Vein endothelial cell (primary cell): ENCODE results near the gene COL5A3. TPM values are rescaled to one million over a fixed set of nuclear protein-coding genes. Genes with fewer than 3 reads are reported as not detected.

Experiments
- small RNA-seq: library from RNA; depleted of rRNA; stranded (forward); fragments of <200 nt; gene quantifications from one replicate; pipeline ENCODE3, GENCODE V24; 2012
- total RNA-seq: library from RNA; depleted of rRNA; stranded (reverse); fragments of >200 nt; gene quantifications from 2 replicates; pipeline ENCODE4 v1.2.3, GENCODE V29; 2012

The COL5A3 gene
- total RNA-seq: 0.67 TPM in 1 of 2 replicates, not detected in the other

GRCh38 chr19:10010247-10010691, at the start of gene COL5A3:
Gene COL5A3 (minus strand): TSS chr19:10010504. CDS start chr19:10010385, 119 bp downstream.

GRCh38 chr19:10013316-10013715, 3.0 kb upstream of the COL5A3 start, which contains the start of gene RDH8:
Gene RDH8 (plus strand): TSS chr19:10013483. CDS start chr19:10013498, 15 bp downstream.

GRCh38 chr19:9936326-9937000, 73.8 kb downstream of the COL5A3 start, which contains the start of gene OLFM2:
Gene OLFM2 (minus strand): TSS chr19:9936515. CDS start chr19:9936366, 149 bp downstream.

Small RNA genes within 50 kb of the gene (small RNA-seq; reads per million reads assigned to genes)
- gene MIR5589: not detected

Other genes with a start within 250 kb of the COL5A3 start
- gene ZNF846, start 241.8 kb downstream of the COL5A3 start, total RNA-seq: 6.7 and 6.9 TPM in 2 replicates
- gene FBXL12, start 191.4 kb downstream of the COL5A3 start, total RNA-seq: 16.5 and 17.3 TPM in 2 replicates
- gene UBL5, start 182.6 kb downstream of the COL5A3 start, total RNA-seq: 238 and 244 TPM in 2 replicates
- gene PIN1, start 175.2 kb downstream of the COL5A3 start, total RNA-seq: 83.0 and 92.1 TPM in 2 replicates
- 0.38 and 1.6 TPM in 2 replicates for gene OLFM2, start 74.0 kb downstream of the COL5A3 start, total RNA-seq
- gene RDH8, start 3.0 kb upstream of the COL5A3 start, total RNA-seq: not detected in 2 replicates
- 18.9 and 21.2 TPM in 2 replicates for gene SHFL, start 75.8 kb upstream of the COL5A3 start, total RNA-seq
- gene ANGPTL6, start 92.2 kb upstream of the COL5A3 start, total RNA-seq: 0.33 TPM in 1 of 2 replicates, not detected in the other
- gene PPAN, start 95.9 kb upstream of the COL5A3 start, total RNA-seq: 33.8 and 34.6 TPM in 2 replicates
- gene P2RY11, start 101.2 kb upstream of the COL5A3 start, total RNA-seq: 3.0 and 3.3 TPM in 2 replicates
- gene EIF3G, start 109.4 kb upstream of the COL5A3 start, total RNA-seq: 259 and 291 TPM in 2 replicates
- gene DNMT1, start 184.4 kb upstream of the COL5A3 start, total RNA-seq: 40.5 and 65.2 TPM in 2 replicates
- gene S1PR2, start 220.8 kb upstream of the COL5A3 start, total RNA-seq: 1.6 and 1.7 TPM in 2 replicates
- gene MRPL4, start 241.7 kb upstream of the COL5A3 start, total RNA-seq: 56.5 and 57.3 TPM in 2 replicates